Measurements from ENCODE around the gene DUSP22.
"Not testable (repeated sequence)": the region's sequence is repeated elsewhere in the genome, so short reads cannot be mapped to it uniquely, and the experiment has no call there.

The DUSP22 gene

GRCh38 chr6:291697-292505 lies at the start of gene DUSP22:
Gene DUSP22, plus strand, starts transcription at chr6:292487. Its CDS starts 53 bp downstream, at chr6:292540.
- DNase-seq (ENCODE audit: low read depth): peak; percentile 67

- no peak for DNase-seq (ENCODE audit: low read depth)
These were observed 45.9 kb upstream of the DUSP22 start for GRCh38 chr6:246352-246751.

- no peak for DNase-seq (ENCODE audit: low read depth)
These were observed 44.9 kb upstream of the DUSP22 start for GRCh38 chr6:247351-247750.

GRCh38 chr6:248046-248445 lies 44.2 kb upstream of the DUSP22 start:
- DNase-seq (ENCODE audit: low read depth): not testable (repeated sequence)

- DNase-seq (ENCODE audit: low read depth): no peak
These were observed 41.6 kb upstream of the DUSP22 start for GRCh38 chr6:250676-251075.

- no peak for DNase-seq (ENCODE audit: low read depth)
These were observed 40.4 kb upstream of the DUSP22 start for GRCh38 chr6:251920-252319.

- no peak for DNase-seq (ENCODE audit: low read depth)
These were observed 39.3 kb upstream of the DUSP22 start for GRCh38 chr6:252775-253535.

GRCh38 chr6:254016-254415 lies 38.3 kb upstream of the DUSP22 start:
- DNase-seq (ENCODE audit: low read depth): no peak

- no peak for DNase-seq (ENCODE audit: low read depth)
These were observed 37.1 kb upstream of the DUSP22 start for GRCh38 chr6:255041-255750.

- no peak for DNase-seq (ENCODE audit: low read depth)
These were observed 36.6 kb upstream of the DUSP22 start for GRCh38 chr6:255751-256083.

GRCh38 chr6:256169-256568 lies 36.1 kb upstream of the DUSP22 start:
- DNase-seq (ENCODE audit: low read depth): no peak

GRCh38 chr6:257031-257725 lies 35.1 kb upstream of the DUSP22 start:
- DNase-seq (ENCODE audit: low read depth): no peak

- DNase-seq (ENCODE audit: low read depth): no peak
These were observed 34.5 kb upstream of the DUSP22 start for GRCh38 chr6:257774-258173.

GRCh38 chr6:259316-259715 lies 33.0 kb upstream of the DUSP22 start:
- DNase-seq (ENCODE audit: low read depth): no peak

- no peak for DNase-seq (ENCODE audit: low read depth)
These were observed 32.3 kb upstream of the DUSP22 start for GRCh38 chr6:259901-260508.

- DNase-seq (ENCODE audit: low read depth): no peak
These were observed 27.7 kb upstream of the DUSP22 start for GRCh38 chr6:264626-265025.

- DNase-seq (ENCODE audit: low read depth): no peak
These were observed 23.8 kb upstream of the DUSP22 start for GRCh38 chr6:268394-268935.

GRCh38 chr6:273551-274058 lies 18.7 kb upstream of the DUSP22 start:
- no peak for DNase-seq (ENCODE audit: low read depth)

GRCh38 chr6:277746-278145 lies 14.5 kb upstream of the DUSP22 start:
- DNase-seq (ENCODE audit: low read depth): no peak

- DNase-seq (ENCODE audit: low read depth): no peak
These were observed 13.8 kb upstream of the DUSP22 start for GRCh38 chr6:278494-278893.

- no peak for DNase-seq (ENCODE audit: low read depth)
These were observed 12.8 kb upstream of the DUSP22 start for GRCh38 chr6:279341-280029.

Data from stimulated activated CD4-positive, alpha-beta T cell treated with anti-CD3 and anti-CD28 coated beads, Interleukin-2, amount 100 ng/mL, for 4 hours (primary cell).